Colonic mucosa (tissue), 4 donors: ENCODE results near the gene DAAM2. TPM values are rescaled to one million over a fixed set of nuclear protein-coding genes. Genes with fewer than 3 reads are reported as not detected.

Experiments
- DNase-seq: peaks from one replicate; pipeline ENCODE4 v3.0.0-alpha.2; 2020
- H3K27ac ChIP-seq: fragments of 200-600 bp; one replicate; pipeline ENCODE4 v1.8.0; 2021
- H3K27me3 ChIP-seq: fragments of 200-600 bp; one replicate; pipeline ENCODE4 v1.8.0; 2021
- H3K36me3 ChIP-seq: fragments of 200-600 bp; one replicate; pipeline ENCODE4 v1.8.0; 2021
- H3K4me1 ChIP-seq: fragments of 200-600 bp; one replicate; pipeline ENCODE4 v1.8.0; 2021; ENCODE audit warnings: mild to moderate bottlenecking
- H3K4me3 ChIP-seq: fragments of 200-600 bp; one replicate; pipeline ENCODE4 v1.8.0; 2021
- H3K9ac ChIP-seq, 2 donors: one replicate each; pipeline ENCODE4 v1.7.0; 2013; ENCODE audit warnings: control low read depth in 2 of 2, low read depth in 2 of 2, low read length in 2 of 2
- H3K9me3 ChIP-seq: fragments of 200-600 bp; one replicate; pipeline ENCODE4 v1.8.0; 2021
- intact Hi-C: fragments of 100-400 bp; cut with DNase I; formaldehyde crosslinking; loops from one replicate; pipeline ENCODE4 v1.14.1; 2022
- total RNA-seq, 2 donors: library from RNA; stranded (reverse); fragmentation: NEBNext Ultra II Directional in 1 of 2; extraction: Animal tissue kit (Norgen Biotek cat#: 25700) in 1 of 2; gene quantifications; one replicate each; pipeline ENCODE4 v1.2.1, GENCODE V29; 2021
- TF ChIP-seq, protein P1 (sequence below): fragments of 200-600 bp; IDR thresholded peaks from one replicate; pipeline ENCODE4 v1.8.0; 2022; ENCODE audit warnings: antibody characterized with exemption, mild to moderate bottlenecking
- donor health status: healthy.
- donor health status: DM: no; HTN: no; CAD: no.
- donor health status: DM: no; HTN: no; CAD: no.

The DAAM2 gene
- total RNA-seq, 2 donors from 2014 or later, result 3.6 to 6.9 TPM

DNA sequence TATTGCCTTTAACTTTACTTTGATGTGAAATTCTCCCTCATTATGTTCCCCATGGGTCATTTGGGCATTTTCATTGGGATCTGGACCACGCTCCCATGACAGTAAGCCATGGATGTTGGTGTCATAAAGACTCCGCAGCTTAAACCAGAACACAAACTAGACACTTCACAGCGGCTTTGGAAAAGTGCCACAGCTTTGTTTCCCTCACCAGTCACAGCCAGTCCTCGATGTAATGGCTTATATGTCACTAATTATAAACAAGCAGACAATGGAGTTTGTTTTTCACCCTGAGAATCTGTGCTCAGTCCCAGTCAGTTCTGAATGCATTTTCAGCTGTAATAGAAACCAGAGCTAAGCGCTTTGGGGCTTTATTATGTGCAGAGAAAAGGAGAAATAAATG, 23.2 kb upstream of the DAAM2 start:
- intact Hi-C loops, result no loop called here

DNA sequence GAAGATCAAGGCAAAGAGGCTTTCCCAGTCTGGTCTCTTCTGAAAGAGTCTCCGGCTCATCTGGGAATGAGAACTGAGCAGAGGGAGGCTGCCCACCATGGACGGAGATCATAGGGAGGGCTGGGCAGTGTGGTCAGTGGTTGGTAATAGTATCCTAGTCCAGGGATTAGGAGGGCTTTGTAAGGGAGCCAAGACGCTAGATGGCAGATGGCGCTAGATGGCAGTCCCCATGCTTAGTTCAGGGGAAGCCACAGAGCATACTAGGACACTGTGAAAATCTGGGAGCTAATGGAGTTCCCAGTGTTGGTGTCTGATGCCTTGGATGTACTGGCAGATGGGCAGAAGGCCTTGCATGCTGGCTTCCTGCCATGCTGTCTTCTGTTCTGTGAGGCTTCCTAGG, 21.7 kb upstream of the DAAM2 start:
- H3K27ac ChIP-seq, result no peak overlapping the region
- no peaks in the 10 kb centered on the region for H3K9me3 ChIP-seq
- no peaks in the 10 kb centered on the region for H3K36me3 ChIP-seq
- no peaks in the 10 kb centered on the region for H3K27me3 ChIP-seq
- H3K4me1 ChIP-seq, result no peaks in the 10 kb centered on the region
- H3K4me3 ChIP-seq, result no peak overlapping the region
- no peak overlapping the region for H3K9ac ChIP-seq
- intact Hi-C loops, result no loop called here
- no peak for DNase-seq
- TF ChIP-seq, protein P1, sequence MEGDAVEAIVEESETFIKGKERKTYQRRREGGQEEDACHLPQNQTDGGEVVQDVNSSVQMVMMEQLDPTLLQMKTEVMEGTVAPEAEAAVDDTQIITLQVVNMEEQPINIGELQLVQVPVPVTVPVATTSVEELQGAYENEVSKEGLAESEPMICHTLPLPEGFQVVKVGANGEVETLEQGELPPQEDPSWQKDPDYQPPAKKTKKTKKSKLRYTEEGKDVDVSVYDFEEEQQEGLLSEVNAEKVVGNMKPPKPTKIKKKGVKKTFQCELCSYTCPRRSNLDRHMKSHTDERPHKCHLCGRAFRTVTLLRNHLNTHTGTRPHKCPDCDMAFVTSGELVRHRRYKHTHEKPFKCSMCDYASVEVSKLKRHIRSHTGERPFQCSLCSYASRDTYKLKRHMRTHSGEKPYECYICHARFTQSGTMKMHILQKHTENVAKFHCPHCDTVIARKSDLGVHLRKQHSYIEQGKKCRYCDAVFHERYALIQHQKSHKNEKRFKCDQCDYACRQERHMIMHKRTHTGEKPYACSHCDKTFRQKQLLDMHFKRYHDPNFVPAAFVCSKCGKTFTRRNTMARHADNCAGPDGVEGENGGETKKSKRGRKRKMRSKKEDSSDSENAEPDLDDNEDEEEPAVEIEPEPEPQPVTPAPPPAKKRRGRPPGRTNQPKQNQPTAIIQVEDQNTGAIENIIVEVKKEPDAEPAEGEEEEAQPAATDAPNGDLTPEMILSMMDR, result no peak

More for the DNA sequence above, 23.2 kb upstream of the DAAM2 start:
- TF ChIP-seq, protein P1, result no peak
- no peak overlapping the region for H3K9ac ChIP-seq
- no peaks in the 10 kb centered on the region for H3K4me1 ChIP-seq
- H3K27ac ChIP-seq, result no peak overlapping the region
- H3K4me3 ChIP-seq, result no peak overlapping the region
- H3K36me3 ChIP-seq, result no peaks in the 10 kb centered on the region
- no peaks in the 10 kb centered on the region for H3K9me3 ChIP-seq
- no peak for DNase-seq
- no peaks in the 10 kb centered on the region for H3K27me3 ChIP-seq

DNA sequence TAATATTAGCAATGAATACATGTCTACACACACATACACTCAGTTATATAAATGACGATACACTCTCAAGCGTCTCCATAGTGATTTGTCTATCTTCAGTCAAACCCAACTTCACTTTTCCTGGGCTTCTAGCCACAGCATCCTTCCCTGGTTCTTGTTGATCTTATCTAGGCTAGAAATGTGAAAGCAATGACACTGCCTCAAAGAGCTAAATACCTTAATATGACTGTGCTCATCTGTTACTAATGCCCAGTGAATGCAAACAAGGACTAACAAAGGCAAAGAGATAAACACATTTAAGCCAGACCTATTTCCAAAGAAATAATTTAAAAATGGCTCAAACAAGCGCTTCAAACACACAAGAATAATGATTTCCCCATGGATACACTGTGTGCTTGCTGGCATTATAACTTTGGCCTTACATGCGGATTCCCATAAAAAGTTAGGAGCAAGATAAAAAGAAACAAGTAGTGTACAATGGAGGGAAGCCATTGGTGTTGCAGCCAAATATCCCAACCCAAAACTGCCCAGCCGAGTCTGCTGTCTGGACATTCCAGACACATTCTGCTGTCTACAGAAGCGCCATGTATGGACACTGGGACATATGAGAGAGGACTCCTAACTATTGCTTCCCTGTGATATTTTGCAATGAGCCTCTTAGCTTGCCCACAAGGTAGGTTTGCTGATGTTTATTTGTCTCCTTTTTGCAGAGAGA, 19.5 kb upstream of the DAAM2 start:
- H3K27ac ChIP-seq, result no peak overlapping the region

DNA sequence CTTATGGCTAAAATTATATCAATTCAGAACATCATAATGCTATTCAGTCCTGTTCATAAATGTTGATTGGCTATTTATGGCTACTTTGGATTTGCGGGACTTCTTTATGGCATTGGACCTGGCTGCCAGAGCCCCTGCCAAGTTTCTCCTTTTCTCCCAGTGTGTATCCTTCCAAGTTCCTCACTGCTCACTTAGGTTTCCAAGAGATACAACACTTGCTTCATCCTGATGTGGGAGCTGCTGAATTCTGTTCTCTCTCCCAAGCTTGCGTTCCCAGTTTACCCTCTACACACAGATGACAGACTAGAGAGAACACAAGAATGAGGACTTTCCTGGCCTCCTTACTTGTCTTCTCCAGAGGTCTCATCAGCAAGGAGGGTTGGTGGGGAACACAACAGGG, 18.4 kb upstream of the DAAM2 start:
- intact Hi-C loops, result no loop called here
- Histone ChIP-seq H3K27me3 (no peaks in the 10 kb centered on the region), H3K4me3 (no peak overlapping the region), H3K9me3 (no peaks in the 10 kb centered on the region), H3K9ac (no peak overlapping the region), H3K36me3 (no peaks in the 10 kb centered on the region), H3K4me1 (no peaks in the 10 kb centered on the region), H3K27ac (no peak overlapping the region)
- TF ChIP-seq, protein P1, result no peak
- no peak for DNase-seq

More for the DNA sequence above, 19.5 kb upstream of the DAAM2 start:
- Histone ChIP-seq H3K36me3 (no peaks in the 10 kb centered on the region), H3K27me3 (no peaks in the 10 kb centered on the region), H3K4me1 (no peaks in the 10 kb centered on the region), H3K4me3 (no peak overlapping the region), H3K9ac (no peak overlapping the region), H3K9me3 (no peaks in the 10 kb centered on the region)
- no peak for DNase-seq
- intact Hi-C loops, result no loop called here
- TF ChIP-seq, protein P1, result no peak

DNA sequence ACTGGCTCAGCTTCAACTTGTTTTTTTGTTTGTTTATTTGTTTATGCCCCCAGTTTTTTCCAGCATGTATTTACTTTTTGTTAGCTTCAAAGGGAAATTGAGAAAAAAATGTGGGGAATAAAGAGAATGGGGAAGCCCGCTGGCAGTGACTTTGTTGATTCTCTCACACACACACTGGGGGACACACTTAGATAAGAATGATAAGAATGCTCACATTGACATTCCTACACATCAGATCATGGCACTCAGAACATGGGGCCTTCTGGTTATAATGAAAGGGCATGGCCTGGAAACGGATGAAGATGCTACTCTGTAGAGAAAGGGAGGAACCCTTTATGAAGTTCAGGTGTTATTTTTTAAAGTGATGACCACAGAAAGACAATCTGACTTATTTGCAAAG, 15.6 kb upstream of the DAAM2 start:
- no peaks in the 10 kb centered on the region for H3K9me3 ChIP-seq
- H3K4me1 ChIP-seq, result no peaks in the 10 kb centered on the region
- TF ChIP-seq, protein P1, result no peak
- H3K36me3 ChIP-seq, result no peaks in the 10 kb centered on the region
- H3K4me3 ChIP-seq, result no peak overlapping the region
- intact Hi-C loops, result no loop called here
- H3K9ac ChIP-seq, result no peak overlapping the region
- no peak for DNase-seq
- H3K27me3 ChIP-seq, result no peaks in the 10 kb centered on the region
- H3K27ac ChIP-seq, result no peak overlapping the region
